PFSK-1 (cell line): ENCODE measurements around the gene SOWAHB.

Experiments used
- FOXP2 ChIP-seq: optimal IDR thresholded peaks from 2 replicates; pipeline ENCODE3; 2011; ENCODE audit warnings: borderline replicate concordance, control low read depth, inconsistent platforms; ENCODE audit not compliant: insufficient read depth; ENCODE audit errors: extremely low read length, extremely low read depth
- POLR2AphosphoS5 ChIP-seq: IDR thresholded peaks from 2 replicates; pipeline ENCODE4 v1.6.1; 2012; ENCODE audit warnings: low read depth, mild to moderate bottlenecking, control low read depth, low read length, moderate library complexity
- SIN3A ChIP-seq: IDR thresholded peaks from 2 replicates; pipeline ENCODE4 v1.6.1; 2012; ENCODE audit warnings: mild to moderate bottlenecking, low read length, moderate library complexity, borderline replicate concordance; ENCODE audit not compliant: insufficient read depth
- TAF1 ChIP-seq: IDR thresholded peaks from 2 replicates; pipeline ENCODE4 v1.6.1; 2012; ENCODE audit warnings: low read length, control low read depth, borderline replicate concordance; ENCODE audit not compliant: insufficient read depth
- TF ChIP-seq, protein P1 (sequence below), 2 experiments: IDR thresholded peaks; 2 replicates each; pipeline versions ENCODE4 v1.6.1 to v1.8.0; 2011 to 2012; ENCODE audit warnings: low read depth in 2 of 2, low read length in 2 of 2, control low read depth in 1 of 2, inconsistent platforms in 1 of 2, mild to moderate bottlenecking in 1 of 2, moderate library complexity in 1 of 2; ENCODE audit not compliant: insufficient read depth in 1 of 2

Gene SOWAHB

DNA sequence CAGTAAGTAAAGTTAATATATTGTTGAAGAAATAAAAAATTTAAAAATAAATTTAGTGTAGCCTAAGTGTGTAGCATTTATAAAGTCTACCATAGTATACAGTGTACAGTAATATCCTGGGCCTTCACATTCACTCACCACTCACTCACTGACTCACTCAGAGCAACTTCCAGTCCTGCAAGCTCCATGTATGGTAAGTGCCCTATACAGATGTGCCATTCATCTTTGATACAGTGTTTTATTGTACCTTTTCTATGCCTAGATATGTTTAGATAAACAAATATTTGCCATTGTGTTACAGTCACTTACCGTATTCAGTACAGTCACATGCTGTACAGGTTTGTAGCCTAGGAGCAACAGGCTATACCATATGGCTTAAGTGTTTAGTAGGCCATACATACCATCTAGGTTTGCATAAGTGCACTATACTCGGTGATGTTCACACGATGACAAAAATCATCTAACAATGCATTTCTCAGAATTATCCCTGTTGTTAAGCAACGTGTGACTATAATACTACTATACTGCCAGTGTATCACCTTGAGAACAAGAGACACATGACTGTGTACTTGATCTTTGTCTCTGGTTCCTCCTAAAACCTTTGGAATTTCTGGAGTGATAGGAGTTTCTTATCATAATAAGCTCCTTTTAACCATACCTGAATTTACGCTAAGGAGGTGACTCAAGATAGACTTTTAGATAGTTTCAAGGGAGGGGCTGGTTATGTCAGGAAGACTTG lies 25.8 kb upstream of the SOWAHB start:
- TF ChIP-seq TAF1 (no peak), SIN3A (no peak), POLR2AphosphoS5 (no peak), FOXP2 (no peak)
- TF ChIP-seq, protein P1, sequence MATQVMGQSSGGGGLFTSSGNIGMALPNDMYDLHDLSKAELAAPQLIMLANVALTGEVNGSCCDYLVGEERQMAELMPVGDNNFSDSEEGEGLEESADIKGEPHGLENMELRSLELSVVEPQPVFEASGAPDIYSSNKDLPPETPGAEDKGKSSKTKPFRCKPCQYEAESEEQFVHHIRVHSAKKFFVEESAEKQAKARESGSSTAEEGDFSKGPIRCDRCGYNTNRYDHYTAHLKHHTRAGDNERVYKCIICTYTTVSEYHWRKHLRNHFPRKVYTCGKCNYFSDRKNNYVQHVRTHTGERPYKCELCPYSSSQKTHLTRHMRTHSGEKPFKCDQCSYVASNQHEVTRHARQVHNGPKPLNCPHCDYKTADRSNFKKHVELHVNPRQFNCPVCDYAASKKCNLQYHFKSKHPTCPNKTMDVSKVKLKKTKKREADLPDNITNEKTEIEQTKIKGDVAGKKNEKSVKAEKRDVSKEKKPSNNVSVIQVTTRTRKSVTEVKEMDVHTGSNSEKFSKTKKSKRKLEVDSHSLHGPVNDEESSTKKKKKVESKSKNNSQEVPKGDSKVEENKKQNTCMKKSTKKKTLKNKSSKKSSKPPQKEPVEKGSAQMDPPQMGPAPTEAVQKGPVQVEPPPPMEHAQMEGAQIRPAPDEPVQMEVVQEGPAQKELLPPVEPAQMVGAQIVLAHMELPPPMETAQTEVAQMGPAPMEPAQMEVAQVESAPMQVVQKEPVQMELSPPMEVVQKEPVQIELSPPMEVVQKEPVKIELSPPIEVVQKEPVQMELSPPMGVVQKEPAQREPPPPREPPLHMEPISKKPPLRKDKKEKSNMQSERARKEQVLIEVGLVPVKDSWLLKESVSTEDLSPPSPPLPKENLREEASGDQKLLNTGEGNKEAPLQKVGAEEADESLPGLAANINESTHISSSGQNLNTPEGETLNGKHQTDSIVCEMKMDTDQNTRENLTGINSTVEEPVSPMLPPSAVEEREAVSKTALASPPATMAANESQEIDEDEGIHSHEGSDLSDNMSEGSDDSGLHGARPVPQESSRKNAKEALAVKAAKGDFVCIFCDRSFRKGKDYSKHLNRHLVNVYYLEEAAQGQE (IDR thresholded peaks at IDR 0.05; ENCODE audit: insufficient read depth in 1 of 2, low read depth in 2 of 2, low read length in 2 of 2): no peak

DNA sequence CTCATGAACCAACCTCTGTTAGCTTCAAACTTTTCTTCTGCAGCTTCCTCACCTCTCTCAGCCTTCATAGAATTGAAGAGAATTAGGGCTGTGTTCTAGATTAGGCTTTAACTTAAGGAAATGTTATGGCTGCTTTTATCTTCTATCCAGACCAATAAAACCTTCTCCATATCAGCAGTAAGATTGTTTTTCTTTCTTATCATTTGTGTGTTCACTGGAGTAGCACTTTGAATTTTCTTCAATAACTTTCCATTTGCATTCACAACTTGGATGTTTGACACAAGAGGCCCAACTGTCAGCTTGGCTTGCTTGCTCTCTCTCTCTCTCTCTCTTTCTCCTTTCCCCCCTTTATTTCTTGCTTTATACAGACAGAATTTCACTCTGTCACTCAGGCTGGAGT lies 22.8 kb upstream of the SOWAHB start:
- no peak for TF ChIP-seq TAF1
- no peak for TF ChIP-seq FOXP2
- TF ChIP-seq SIN3A: no peak
- TF ChIP-seq, protein P1 (IDR thresholded peaks at IDR 0.05; ENCODE audit: insufficient read depth in 1 of 2, low read depth in 2 of 2, low read length in 2 of 2): no peak
- TF ChIP-seq POLR2AphosphoS5: no peak

DNA sequence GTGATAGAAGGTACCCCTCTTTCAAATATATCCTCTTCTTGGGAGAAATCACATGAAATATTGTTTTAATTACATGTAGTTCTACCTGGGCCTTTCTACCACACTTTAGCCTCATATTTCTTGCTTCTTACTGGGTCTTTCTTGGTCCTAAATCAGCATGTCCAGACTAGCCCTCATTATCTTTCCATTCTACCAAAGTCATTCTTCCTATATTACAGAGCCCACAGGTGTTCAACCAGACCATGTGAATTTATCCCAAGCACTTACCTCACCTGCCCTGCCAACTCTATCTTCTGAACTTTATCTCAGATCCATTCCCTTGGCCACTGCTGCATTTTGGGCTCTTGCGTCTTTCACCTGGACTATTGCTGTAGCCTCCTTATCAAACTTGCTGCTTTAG lies 11.8 kb upstream of the SOWAHB start:
- TF ChIP-seq POLR2AphosphoS5 (no peak), TAF1 (no peak), SIN3A (no peak), FOXP2 (no peak)
- TF ChIP-seq, protein P1 (IDR thresholded peaks at IDR 0.05; ENCODE audit: insufficient read depth in 1 of 2, low read depth in 2 of 2, low read length in 2 of 2): no peak

DNA sequence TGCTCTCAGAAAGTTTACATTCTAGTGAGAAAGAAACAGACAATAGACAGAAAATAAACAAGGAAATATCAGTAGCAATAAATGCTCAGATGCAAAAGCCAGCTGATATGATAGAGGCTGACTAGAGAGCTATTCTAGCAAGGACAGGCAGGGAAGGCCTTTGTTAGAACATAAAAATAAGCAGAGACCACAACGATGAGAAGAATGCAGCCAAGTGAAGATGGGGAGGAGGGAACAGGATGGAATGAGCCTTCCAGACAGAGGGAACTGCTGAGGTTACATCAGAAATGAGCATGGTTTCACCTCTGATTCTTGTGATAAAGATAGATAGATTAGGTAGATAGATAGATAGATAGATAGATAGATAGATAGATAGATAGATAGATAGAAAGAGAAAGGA lies 7.6 kb upstream of the SOWAHB start:
- TF ChIP-seq FOXP2: no peak
- TF ChIP-seq TAF1: no peak
- TF ChIP-seq, protein P1 (IDR thresholded peaks at IDR 0.05; ENCODE audit: insufficient read depth in 1 of 2, low read depth in 2 of 2, low read length in 2 of 2): no peak
- TF ChIP-seq SIN3A: no peak
- TF ChIP-seq POLR2AphosphoS5: no peak
